SH-SY5Y (cell line): ENCODE data around the gene CACHD1.

Source experiments
- GATA2 ChIP-seq: IDR thresholded peaks from 2 replicates; pipeline ENCODE4 v1.6.1; 2011; ENCODE audit warnings: mild to moderate bottlenecking, low read depth, low read length
- GATA3 ChIP-seq: IDR thresholded peaks from 2 replicates; pipeline ENCODE4 v1.6.1; 2011; ENCODE audit warnings: low read depth, mild to moderate bottlenecking, low read length, moderate library complexity

The CACHD1 gene

GRCh38 chr1:64535938-64536835, 66.3 kb downstream of the CACHD1 start:
- TF ChIP-seq GATA2 (no peak), GATA3 (no peak)

- TF ChIP-seq GATA2 (no peak), GATA3 (no peak)
Observed at GRCh38 chr1:64536836-64537490, 67.0 kb downstream of the CACHD1 start.

- no peak for TF ChIP-seq GATA3
- TF ChIP-seq GATA2: no peak
Observed at GRCh38 chr1:64537942-64538341, 68.0 kb downstream of the CACHD1 start.

- TF ChIP-seq GATA2 (no peak), GATA3 (no peak)
Observed at GRCh38 chr1:64538389-64538788, 68.5 kb downstream of the CACHD1 start.

GRCh38 chr1:64539289-64539688, 69.4 kb downstream of the CACHD1 start:
- TF ChIP-seq GATA2 (no peak), GATA3 (no peak)

- TF ChIP-seq GATA3: no peak
- TF ChIP-seq GATA2: no peak
Observed at GRCh38 chr1:64539781-64540218, 69.9 kb downstream of the CACHD1 start.

GRCh38 chr1:64540265-64540791, 70.4 kb downstream of the CACHD1 start:
- TF ChIP-seq GATA3: no peak
- no peak for TF ChIP-seq GATA2

- TF ChIP-seq GATA2: no peak
- no peak for TF ChIP-seq GATA3
Observed at GRCh38 chr1:64542118-64542517, 72.2 kb downstream of the CACHD1 start.

GRCh38 chr1:64543831-64544230, 73.9 kb downstream of the CACHD1 start:
- TF ChIP-seq GATA2 (no peak), GATA3 (no peak)

GRCh38 chr1:64545118-64545843, 75.4 kb downstream of the CACHD1 start:
- TF ChIP-seq GATA3 (no peak), GATA2 (no peak)

- no peak for TF ChIP-seq GATA2
- no peak for TF ChIP-seq GATA3
Observed at GRCh38 chr1:64546013-64546412, 76.1 kb downstream of the CACHD1 start.

GRCh38 chr1:64549464-64550239, 79.7 kb downstream of the CACHD1 start:
- TF ChIP-seq GATA3 (no peak), GATA2 (no peak)

- TF ChIP-seq GATA2 (no peak), GATA3 (no peak)
Observed at GRCh38 chr1:64550510-64550909, 80.6 kb downstream of the CACHD1 start.
